ENCODE measurements around the gene RPL37. TPM values are rescaled to one million over a fixed set of nuclear protein-coding genes. Genes with fewer than 3 reads are reported as not detected.

Gene RPL37
- total RNA-seq, 1 experiment from 2014 or later, result 1,279 TPM

- peaks cover 5% of the 10 kb centered on the region; the same call in 1 of the 2 replicates for H4K20me1 ChIP-seq (ENCODE audit: insufficient read depth)
- BruUV-seq (replicated peaks), result no TSS peak
- H2AFZ ChIP-seq (ENCODE audit: low read depth, low read length, poor library complexity, severe bottlenecking), result peak overlapping the region; percentile 98
- H3K27me3 ChIP-seq (ENCODE audit: insufficient read depth, low read length), result no peaks in the 10 kb centered on the region
- TF ChIP-seq YY1 (IDR thresholded peaks at IDR 0.05; ENCODE audit: extremely low read depth, insufficient replicate concordance, low read depth, low read length) (no peak), CBX3 (IDR thresholded peaks at IDR 0.05; ENCODE audit: low read depth) (no peak)
- peaks cover 15 to 18% of the 10 kb centered on the region in 2 experiments for H3K4me1 ChIP-seq (ENCODE audit: control insufficient read depth in 1 of 2, insufficient read depth in 2 of 2, low read length in 2 of 2)
- intact Hi-C loops (cut with micrococcal nuclease), result no loop called here
- ChIA-PET POLR2A (interaction anchor here (0.6 kb wide), 1 partner anchor 265 kb away, joined by 4 read pairs; no protein-coding TSS in a partner anchor), RAD21 (ENCODE audit: low non-redundant PET in 1 of 2, low total read pairs in 2 of 2, uncharacterized antibody in 2 of 2, unreplicated experiment in 2 of 2) (no interaction called here), CTCF (interaction anchor here (0.6 to 1.1 kb wide), 3 partner anchors 8 to 1160 kb away, joined by 3 to 5 read pairs (median 3); no protein-coding TSS in a partner anchor)
- no peak for DNase-seq (ENCODE audit: low read depth, low spot score)
- ATAC-seq, result no peak
- no peaks in the 10 kb centered on the region for H3K9me2 ChIP-seq (ENCODE audit: insufficient read depth)
- no peaks in the 10 kb centered on the region for H3K36me3 ChIP-seq (ENCODE audit: control insufficient read depth in 1 of 2, insufficient read depth in 2 of 2, low read length in 2 of 2)
- peak overlapping the region; percentile 79 to 82 for H3K4me3 ChIP-seq (replicated peaks in 1 of 2; ENCODE audit: low read depth in 1 of 2, low read length in 2 of 2)
- peaks cover 34% of the 10 kb centered on the region for H3K79me2 ChIP-seq (ENCODE audit: insufficient read depth, low read length)
- H3K4me2 ChIP-seq (ENCODE audit: low read length), result peak overlapping the region; percentile 98
- H3K27ac ChIP-seq (ENCODE audit: low read depth, low read length), result peak overlapping the region; percentile 68; the same call in 1 of the 2 replicates
- H3K9me3 ChIP-seq (ENCODE audit: control insufficient read depth in 1 of 2, insufficient read depth in 1 of 2, low read depth in 1 of 2, low read length in 2 of 2), result no peaks in the 10 kb centered on the region
- H3K9ac ChIP-seq (ENCODE audit: low read length), result peak overlapping the region; percentile 80
Observed at GRCh38 chr5:40799258-40799657, 35.8 kb downstream of the RPL37 start.

GRCh38 chr5:40798801-40799210 lies 36.2 kb downstream of the RPL37 start:
- H3K27ac ChIP-seq (ENCODE audit: low read depth, low read length), result peak overlapping the region; percentile 68

More at GRCh38 chr5:40798801-40799210, 36.2 kb downstream of the RPL37 start:
- Histone ChIP-seq H3K4me1 (ENCODE audit: control insufficient read depth in 1 of 2, insufficient read depth in 2 of 2, low read length in 2 of 2) (peaks cover 15 to 18% of the 10 kb centered on the region in 2 experiments), H3K27me3 (ENCODE audit: insufficient read depth, low read length) (no peaks in the 10 kb centered on the region), H3K9ac (ENCODE audit: low read length) (peak overlapping the region; percentile 80), H3K9me3 (ENCODE audit: control insufficient read depth in 1 of 2, insufficient read depth in 1 of 2, low read depth in 1 of 2, low read length in 2 of 2) (no peaks in the 10 kb centered on the region), H3K4me3 (replicated peaks in 1 of 2; ENCODE audit: low read depth in 1 of 2, low read length in 2 of 2) (peak overlapping the region; percentile 79 to 82), H3K9me2 (ENCODE audit: insufficient read depth) (no peaks in the 10 kb centered on the region), H4K20me1 (ENCODE audit: insufficient read depth) (peaks cover 5% of the 10 kb centered on the region; the same call in 1 of the 2 replicates), H2AFZ (ENCODE audit: low read depth, low read length, poor library complexity, severe bottlenecking) (peak overlapping the region; percentile 98), H3K4me2 (ENCODE audit: low read length) (peak overlapping the region; percentile 98), H3K36me3 (ENCODE audit: control insufficient read depth in 1 of 2, insufficient read depth in 2 of 2, low read length in 2 of 2) (no peaks in the 10 kb centered on the region), H3K79me2 (ENCODE audit: insufficient read depth, low read length) (peaks cover 38% of the 10 kb centered on the region)
- BruUV-seq (replicated peaks), result no TSS peak
- DNase-seq (ENCODE audit: low read depth, low spot score) (peak; percentile 35), ATAC-seq (peak; percentile 66; the same call in 1 of the 2 replicates)
- RAD21 ChIA-PET (ENCODE audit: low non-redundant PET in 1 of 2, low total read pairs in 2 of 2, uncharacterized antibody in 2 of 2, unreplicated experiment in 2 of 2), result no interaction called here
- POLR2A ChIA-PET, result interaction anchor here (0.6 kb wide), 2 partner anchors 36 to 265 kb away, joined by 3 to 4 read pairs; partner anchors contain the start of gene RPL37
- TF ChIP-seq ATF3 (IDR thresholded peaks at IDR 0.05) (no peak), EZH2phosphoT487 (IDR thresholded peaks at IDR 0.05; ENCODE audit: borderline replicate concordance) (no peak), SIN3A (IDR thresholded peaks at IDR 0.05; ENCODE audit: low read depth) (no peak), JUND (IDR thresholded peaks at IDR 0.05) (no peak), TCF7L2 (IDR thresholded peaks at IDR 0.05; ENCODE audit: borderline replicate concordance, extremely low read depth, insufficient read depth, insufficient read length) (no peak)
- intact Hi-C loops (cut with micrococcal nuclease), result loop anchor here (1.0 kb wide), 1 partner anchor 44 kb away; the partner anchor contains the start of gene TTC33
- CTCF ChIA-PET, result interaction anchor here (0.6 to 1.1 kb wide), 3 partner anchors 9 to 1160 kb away, joined by 3 to 5 read pairs (median 3); no protein-coding TSS in a partner anchor
